ENCODE data around the gene DNMBP.
"Not testable (repeated sequence)": the region's sequence is repeated elsewhere in the genome, so short reads cannot be mapped to it uniquely, and the experiment has no call there.

Gene DNMBP

DNA sequence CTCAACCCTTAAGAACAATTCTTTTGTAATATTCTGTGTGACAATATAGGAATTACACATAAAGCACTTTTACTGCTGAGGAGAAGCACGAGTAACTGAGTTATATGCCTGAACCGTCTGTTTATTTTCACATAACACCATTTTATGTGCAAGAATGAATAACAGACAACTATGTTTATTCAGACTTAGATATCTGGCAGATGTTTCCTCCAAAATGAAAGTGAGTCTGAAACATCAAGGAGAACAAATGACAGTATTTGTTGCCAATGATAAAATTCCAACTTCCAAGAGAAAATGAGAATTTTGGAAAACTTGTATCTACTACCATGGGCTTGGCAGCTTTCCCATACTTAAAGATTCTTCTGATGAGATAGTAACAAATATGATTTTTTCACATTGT, 51.4 kb downstream of the DNMBP start:
- H3K9me3 ChIP-seq (replicated peaks in 1 of 2; ENCODE audit: control insufficient read depth in 2 of 2, insufficient read depth in 1 of 2, low read depth in 1 of 2, low read length in 2 of 2), result no peaks in the 10 kb centered on the region
- H2AFZ ChIP-seq (ENCODE audit: low read length), result no peak overlapping the region
- H3K14ac ChIP-seq (ENCODE audit: low read length), result no peak overlapping the region
- H3K4me3 ChIP-seq (ENCODE audit: low read length in 2 of 2), result no peak overlapping the region
- H3K27me3 ChIP-seq (ENCODE audit: control insufficient read depth in 3 of 3, insufficient read depth in 3 of 3, low read depth in 1 of 3, low read length in 3 of 3), result no peaks in the 10 kb centered on the region
- no peak overlapping the region for H2BK15ac ChIP-seq (ENCODE audit: low read length)
- H2BK12ac ChIP-seq (ENCODE audit: low read length), result no peak overlapping the region
- H2AK5ac ChIP-seq (ENCODE audit: low read depth, low read length), result no peak overlapping the region
- H3K27ac ChIP-seq (replicated peaks; ENCODE audit: low read length), result no peak overlapping the region
- H3K9ac ChIP-seq (ENCODE audit: low read depth, low read length, poor library complexity), result no peak overlapping the region
- H2BK5ac ChIP-seq (ENCODE audit: low read length), result no peak overlapping the region
- no peak overlapping the region for H4K8ac ChIP-seq (ENCODE audit: low read depth, low read length)
- H2BK120ac ChIP-seq (ENCODE audit: low read depth, low read length), result no peak overlapping the region
- DNase-seq (ENCODE audit: low spot score), result no peak
- no peaks in the 10 kb centered on the region for H3K79me1 ChIP-seq (ENCODE audit: low read depth, low read length)
- H3K18ac ChIP-seq (ENCODE audit: low read length), result no peak overlapping the region
- H3K4me2 ChIP-seq (ENCODE audit: insufficient read depth, low read length, poor library complexity, severe bottlenecking), result no peak overlapping the region
- no peaks in the 10 kb centered on the region for H3K4me1 ChIP-seq (ENCODE audit: control insufficient read depth in 2 of 2, insufficient read depth in 1 of 2, low read depth in 1 of 2, low read length in 2 of 2)
- H3K23ac ChIP-seq (ENCODE audit: low read depth, low read length, poor library complexity), result no peak overlapping the region
- H3K36me3 ChIP-seq (replicated peaks in 1 of 2; ENCODE audit: control insufficient read depth in 2 of 2, insufficient read depth in 2 of 2, low read length in 2 of 2), result peaks cover 6 to 33% of the 10 kb centered on the region in 2 donors
- WGBS, 2 donors (ENCODE audit: extremely low coverage in 2 of 2, insufficient read length in 2 of 2, insufficient replicate concordance in 1 of 2), result no CpG with 5 or more reads among the region's 2 CpGs
- H4K91ac ChIP-seq (ENCODE audit: low read depth, low read length, poor library complexity), result no peak overlapping the region
- no peak overlapping the region for H3K4ac ChIP-seq (ENCODE audit: low read length)

GRCh38 chr10:99953510-99953909, 56.2 kb downstream of the DNMBP start:
- not testable (repeated sequence) for H3K14ac ChIP-seq (ENCODE audit: low read length); H3K4me1 ChIP-seq (ENCODE audit: control insufficient read depth in 2 of 2, insufficient read depth in 1 of 2, low read depth in 1 of 2, low read length in 2 of 2); H2BK120ac ChIP-seq (ENCODE audit: low read depth, low read length); H2BK12ac ChIP-seq (ENCODE audit: low read length); H3K23ac ChIP-seq (ENCODE audit: low read depth, low read length, poor library complexity); H3K4me3 ChIP-seq (ENCODE audit: low read length in 2 of 2); H3K27ac ChIP-seq (replicated peaks; ENCODE audit: low read length); H2AFZ ChIP-seq (ENCODE audit: low read length); H4K91ac ChIP-seq (ENCODE audit: low read depth, low read length, poor library complexity); H3K9ac ChIP-seq (ENCODE audit: low read depth, low read length, poor library complexity); H2BK5ac ChIP-seq (ENCODE audit: low read length); H2BK15ac ChIP-seq (ENCODE audit: low read length); H3K27me3 ChIP-seq (ENCODE audit: control insufficient read depth in 3 of 3, insufficient read depth in 3 of 3, low read depth in 1 of 3, low read length in 3 of 3); H3K4me2 ChIP-seq (ENCODE audit: insufficient read depth, low read length, poor library complexity, severe bottlenecking); H2AK5ac ChIP-seq (ENCODE audit: low read depth, low read length); DNase-seq (ENCODE audit: low spot score); H3K79me1 ChIP-seq (ENCODE audit: low read depth, low read length); H3K18ac ChIP-seq (ENCODE audit: low read length); H4K8ac ChIP-seq (ENCODE audit: low read depth, low read length); H3K4ac ChIP-seq (ENCODE audit: low read length)
- Histone ChIP-seq H3K36me3 (replicated peaks in 1 of 2; ENCODE audit: control insufficient read depth in 2 of 2, insufficient read depth in 2 of 2, low read length in 2 of 2) (peaks cover 8 to 41% of the 10 kb centered on the region in 2 donors), H3K9me3 (replicated peaks in 1 of 2; ENCODE audit: control insufficient read depth in 2 of 2, insufficient read depth in 1 of 2, low read depth in 1 of 2, low read length in 2 of 2) (peaks cover 0 to 25% of the 10 kb centered on the region in 2 donors)
- WGBS, 2 donors (ENCODE audit: extremely low coverage in 2 of 2, insufficient read length in 2 of 2, insufficient replicate concordance in 1 of 2), result no CpG with 5 or more reads among the region's 3 CpGs

- Histone ChIP-seq H3K14ac (ENCODE audit: low read length) (no peak overlapping the region), H4K91ac (ENCODE audit: low read depth, low read length, poor library complexity) (no peak overlapping the region), H2AFZ (ENCODE audit: low read length) (no peak overlapping the region), H3K27me3 (ENCODE audit: control insufficient read depth in 3 of 3, insufficient read depth in 3 of 3, low read depth in 1 of 3, low read length in 3 of 3) (no peaks in the 10 kb centered on the region), H2AK5ac (ENCODE audit: low read depth, low read length) (no peak overlapping the region), H3K4me2 (ENCODE audit: insufficient read depth, low read length, poor library complexity, severe bottlenecking) (no peak overlapping the region), H3K4me3 (ENCODE audit: low read length in 2 of 2) (no peak overlapping the region), H3K4ac (ENCODE audit: low read length) (no peak overlapping the region), H3K18ac (ENCODE audit: low read length) (no peak overlapping the region), H2BK12ac (ENCODE audit: low read length) (no peak overlapping the region), H3K79me1 (ENCODE audit: low read depth, low read length) (no peaks in the 10 kb centered on the region), H3K9me3 (replicated peaks in 1 of 2; ENCODE audit: control insufficient read depth in 2 of 2, insufficient read depth in 1 of 2, low read depth in 1 of 2, low read length in 2 of 2) (peaks cover 0 to 25% of the 10 kb centered on the region in 2 donors), H4K8ac (ENCODE audit: low read depth, low read length) (no peak overlapping the region), H3K36me3 (replicated peaks in 1 of 2; ENCODE audit: control insufficient read depth in 2 of 2, insufficient read depth in 2 of 2, low read length in 2 of 2) (peaks cover 8 to 41% of the 10 kb centered on the region in 2 donors), H2BK5ac (ENCODE audit: low read length) (no peak overlapping the region), H3K27ac (replicated peaks; ENCODE audit: low read length) (no peak overlapping the region), H2BK120ac (ENCODE audit: low read depth, low read length) (no peak overlapping the region), H3K4me1 (ENCODE audit: control insufficient read depth in 2 of 2, insufficient read depth in 1 of 2, low read depth in 1 of 2, low read length in 2 of 2) (no peaks in the 10 kb centered on the region), H3K9ac (ENCODE audit: low read depth, low read length, poor library complexity) (no peak overlapping the region), H2BK15ac (ENCODE audit: low read length) (no peak overlapping the region), H3K23ac (ENCODE audit: low read depth, low read length, poor library complexity) (no peak overlapping the region)
- no CpG with 5 or more reads among the region's 2 CpGs for WGBS, 2 donors (ENCODE audit: extremely low coverage in 2 of 2, insufficient read length in 2 of 2, insufficient replicate concordance in 1 of 2)
- DNase-seq (ENCODE audit: low spot score), result no peak
Observed at GRCh38 chr10:99952799-99953198, 56.9 kb downstream of the DNMBP start.

- not testable (repeated sequence) for H3K4me1 ChIP-seq (ENCODE audit: control insufficient read depth in 2 of 2, insufficient read depth in 1 of 2, low read depth in 1 of 2, low read length in 2 of 2); H2AK5ac ChIP-seq (ENCODE audit: low read depth, low read length); H3K18ac ChIP-seq (ENCODE audit: low read length); H3K4ac ChIP-seq (ENCODE audit: low read length); H2BK5ac ChIP-seq (ENCODE audit: low read length); H3K79me1 ChIP-seq (ENCODE audit: low read depth, low read length); H2BK120ac ChIP-seq (ENCODE audit: low read depth, low read length); H3K14ac ChIP-seq (ENCODE audit: low read length); H3K23ac ChIP-seq (ENCODE audit: low read depth, low read length, poor library complexity); H3K27me3 ChIP-seq (ENCODE audit: control insufficient read depth in 3 of 3, insufficient read depth in 3 of 3, low read depth in 1 of 3, low read length in 3 of 3); H3K36me3 ChIP-seq (replicated peaks in 1 of 2; ENCODE audit: control insufficient read depth in 2 of 2, insufficient read depth in 2 of 2, low read length in 2 of 2); H3K4me3 ChIP-seq (ENCODE audit: low read length in 2 of 2); H2AFZ ChIP-seq (ENCODE audit: low read length); H4K8ac ChIP-seq (ENCODE audit: low read depth, low read length); H2BK12ac ChIP-seq (ENCODE audit: low read length); H4K91ac ChIP-seq (ENCODE audit: low read depth, low read length, poor library complexity); H3K4me2 ChIP-seq (ENCODE audit: insufficient read depth, low read length, poor library complexity, severe bottlenecking); H3K27ac ChIP-seq (replicated peaks; ENCODE audit: low read length); H3K9me3 ChIP-seq (replicated peaks in 1 of 2; ENCODE audit: control insufficient read depth in 2 of 2, insufficient read depth in 1 of 2, low read depth in 1 of 2, low read length in 2 of 2); H3K9ac ChIP-seq (ENCODE audit: low read depth, low read length, poor library complexity); DNase-seq (ENCODE audit: low spot score); H2BK15ac ChIP-seq (ENCODE audit: low read length)
- WGBS, 2 donors (ENCODE audit: extremely low coverage in 2 of 2, insufficient read length in 2 of 2, insufficient replicate concordance in 1 of 2), result no CpG with 5 or more reads among the region's 2 CpGs
Observed at GRCh38 chr10:99946051-99946450, 63.7 kb downstream of the DNMBP start.

Measured in neuronal stem cell (in vitro differentiated cells).